22Rv1 (cell line): ENCODE results near the gene SPSB1.

Experiments
- CTCF ChIP-seq: fragments of 450-650 bp; IDR thresholded peaks from 2 replicates; pipeline ENCODE4 v1.5.1; 2017; ENCODE audit warnings: mild to moderate bottlenecking
- ZFX ChIP-seq: fragments of 450-650 bp; IDR thresholded peaks from 2 replicates; pipeline ENCODE4 v1.6.1; 2017; ENCODE audit warnings: antibody characterized with exemption, borderline replicate concordance

- TF ChIP-seq CTCF (no peak), ZFX (no peak)
Measured at GRCh38 chr1:9350013-9350908, 57.6 kb downstream of the SPSB1 start.
